Kidney glomerular epithelial cell (primary cell): Measurements from ENCODE around the gene RASA3.
A peak's percentile ranks its signal among the peaks of the same experiment; 100 is the strongest.

ENCODE experiments used
- DNase-seq: peaks from one replicate; lab custom pipeline; 2025; lab: John Stamatoyannopoulos, UW

Gene RASA3

DNA sequence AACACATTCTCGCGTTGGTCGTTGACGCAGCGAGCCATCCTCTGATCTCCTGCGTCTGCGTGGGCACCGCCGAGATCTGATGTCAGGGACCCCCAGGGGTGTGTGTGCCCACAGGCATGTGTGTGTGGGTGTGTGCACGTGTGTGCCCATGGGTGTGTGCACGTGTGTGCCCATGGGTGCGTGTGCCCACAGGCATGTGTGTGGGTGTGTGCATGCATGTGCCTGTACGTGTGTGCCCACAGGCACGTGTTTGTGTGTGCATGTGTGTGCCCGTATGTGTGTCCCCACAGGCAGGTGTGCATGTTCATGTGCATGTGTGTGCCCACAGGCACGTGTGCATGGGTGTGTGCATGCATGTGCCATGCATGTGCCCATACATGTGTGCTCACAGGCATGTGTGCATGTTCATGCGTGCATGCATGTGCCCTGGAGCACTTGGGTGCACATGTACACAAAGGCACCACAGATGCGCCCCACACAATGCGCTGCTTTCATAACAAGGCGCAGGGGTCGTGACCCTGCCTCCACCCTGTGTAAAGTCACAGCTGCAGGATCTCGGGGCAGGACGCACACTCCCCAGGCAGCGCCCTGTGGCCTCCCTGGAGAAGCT is 77.5 kb downstream of the RASA3 start:
- no peak for DNase-seq

DNA sequence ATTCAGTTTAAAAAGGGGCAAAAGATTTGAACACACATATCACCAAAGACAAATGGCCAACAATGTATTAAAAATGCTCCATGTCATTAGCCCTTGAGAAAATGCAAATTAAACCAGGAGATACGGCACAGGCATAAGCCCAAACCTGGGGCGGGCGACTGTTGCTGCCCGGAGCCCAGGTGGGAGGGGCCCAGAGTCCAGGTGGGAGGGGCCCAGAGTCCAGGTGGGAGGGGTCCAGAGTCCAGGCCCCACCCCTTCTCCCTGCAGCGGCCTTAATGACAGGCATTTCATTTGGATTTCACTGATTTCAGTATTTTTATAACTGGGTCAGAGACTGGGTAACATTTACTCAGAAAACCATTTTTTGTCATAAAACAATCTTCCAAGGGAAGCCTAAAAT is 78.2 kb downstream of the RASA3 start:
- no peak for DNase-seq

DNA sequence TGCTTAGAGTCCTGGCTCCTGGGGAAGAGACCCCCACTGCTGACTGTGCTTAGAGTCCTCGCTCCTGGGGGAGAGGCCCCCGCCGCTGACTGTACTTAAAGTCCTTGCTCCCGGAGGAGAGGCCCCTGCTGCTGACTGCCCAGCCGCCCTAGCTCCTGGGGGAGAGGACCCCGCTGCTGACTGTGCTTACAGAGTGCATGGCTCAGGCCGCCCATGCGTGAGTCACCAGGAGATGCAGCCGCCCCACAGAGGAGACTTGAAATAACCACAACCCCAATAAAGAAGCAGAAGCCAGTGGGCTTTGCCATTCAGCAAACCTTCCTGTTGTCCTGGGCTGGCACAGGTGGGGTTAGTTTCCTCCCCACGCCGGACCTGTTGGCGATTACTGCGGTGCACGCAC is 79.4 kb downstream of the RASA3 start:
- no peak for DNase-seq

DNA sequence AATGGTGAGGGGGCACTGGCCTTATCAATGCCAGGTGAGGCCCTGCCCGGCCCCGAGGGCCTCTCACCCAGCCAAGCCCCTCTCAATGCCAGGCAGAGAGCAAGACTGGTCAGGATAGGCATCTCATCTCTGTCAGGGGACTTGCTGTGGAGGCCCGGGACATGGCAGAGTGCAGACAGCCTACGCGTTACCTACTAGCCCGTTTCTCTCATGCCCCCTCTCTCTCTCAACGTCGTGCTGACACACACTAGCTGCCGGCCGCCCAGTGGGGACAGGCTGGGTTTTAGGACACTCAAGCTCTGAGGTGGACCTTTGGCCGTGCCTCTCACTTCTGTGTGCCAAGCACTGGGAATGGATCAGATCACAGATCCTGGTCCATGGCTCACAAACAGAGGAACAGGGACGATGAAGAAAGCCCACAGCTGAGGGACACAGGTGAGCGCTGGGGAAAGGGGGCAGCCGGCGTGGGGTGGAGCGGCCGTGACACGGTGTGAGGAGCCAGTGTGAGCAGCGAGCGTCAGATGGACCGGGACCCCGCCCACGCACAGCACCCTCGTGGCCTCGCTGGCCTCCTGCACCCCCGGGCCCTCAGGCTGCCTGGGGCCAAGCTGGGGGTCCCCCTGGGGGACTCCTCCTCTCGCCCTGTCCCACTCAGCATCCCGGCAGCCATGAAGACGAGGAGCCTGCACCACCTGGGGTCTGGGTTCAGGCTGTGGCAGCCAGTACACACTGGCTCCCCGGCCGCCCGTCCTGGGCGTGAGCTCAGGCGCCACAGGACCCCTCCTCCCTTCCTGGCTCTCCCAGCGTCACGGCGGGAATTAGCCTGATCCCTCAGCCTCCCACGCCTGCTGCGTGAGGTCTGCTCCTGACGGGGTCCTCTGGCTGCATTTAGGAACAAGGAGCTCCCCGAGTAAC is 81.6 kb downstream of the RASA3 start:
- no peak for DNase-seq

DNA sequence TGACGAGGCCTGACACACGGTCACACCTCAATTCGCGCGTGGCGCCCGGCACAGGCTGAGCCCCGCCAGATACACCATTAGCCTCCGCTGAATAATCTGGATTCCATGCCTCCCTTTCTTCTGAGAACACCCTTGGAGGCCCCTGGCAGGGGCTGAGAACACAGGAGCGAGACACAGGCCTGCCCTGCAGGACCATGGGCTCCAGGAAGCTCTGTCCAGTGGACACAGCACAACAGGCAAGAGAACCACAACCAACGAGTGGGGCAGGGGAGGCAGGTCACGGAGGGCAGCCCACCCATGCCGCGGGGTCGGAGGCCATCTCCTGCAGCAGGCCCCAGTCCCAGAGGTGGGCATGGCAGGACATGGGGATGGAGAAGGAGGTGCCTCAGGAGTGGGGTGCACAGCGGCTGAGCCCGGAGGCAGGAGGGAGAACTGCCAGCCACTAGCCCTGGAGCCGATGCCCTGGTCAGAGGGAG is 82.8 kb downstream of the RASA3 start:
- no peak for DNase-seq

DNA sequence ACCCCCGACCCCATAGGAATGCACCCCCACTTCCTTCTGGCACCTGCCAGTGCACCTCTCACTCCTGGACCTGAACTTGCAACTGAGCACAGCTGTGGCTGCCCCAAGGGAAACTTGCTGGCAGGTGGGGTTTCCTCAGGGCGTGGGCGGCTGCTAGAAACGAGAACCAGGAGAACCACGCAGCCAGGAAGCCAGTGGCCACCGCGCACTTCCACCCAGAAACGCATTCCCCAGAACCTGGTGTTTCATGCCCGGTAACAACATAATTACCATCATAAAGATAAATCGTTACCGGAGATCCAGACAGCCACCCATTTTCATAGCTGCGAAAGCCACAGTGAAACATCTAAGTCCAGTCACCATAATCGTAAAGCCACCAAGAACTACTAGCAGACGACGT is 83.4 kb downstream of the RASA3 start:
- no peak for DNase-seq

DNA sequence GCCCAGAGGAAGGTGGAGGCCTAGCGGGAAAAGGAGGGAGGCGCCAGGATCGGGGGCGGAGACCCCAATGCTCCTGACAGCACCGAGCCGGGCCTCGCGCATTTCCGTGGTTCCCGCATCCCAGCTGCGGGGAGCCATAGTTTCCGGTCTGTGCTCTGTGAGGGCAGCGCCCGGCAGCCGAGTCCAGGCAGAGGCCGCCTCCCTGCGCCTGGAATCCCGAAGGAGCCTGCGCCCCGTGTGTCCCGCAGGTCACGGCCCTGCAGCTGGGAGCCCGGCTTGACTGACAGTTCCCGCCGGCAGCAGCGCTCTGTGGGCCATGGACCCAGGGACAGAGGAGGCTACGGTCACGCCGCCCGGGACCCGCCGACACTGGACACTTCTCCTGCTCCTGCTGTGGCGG is 84.0 kb downstream of the RASA3 start:
- no peak for DNase-seq

DNA sequence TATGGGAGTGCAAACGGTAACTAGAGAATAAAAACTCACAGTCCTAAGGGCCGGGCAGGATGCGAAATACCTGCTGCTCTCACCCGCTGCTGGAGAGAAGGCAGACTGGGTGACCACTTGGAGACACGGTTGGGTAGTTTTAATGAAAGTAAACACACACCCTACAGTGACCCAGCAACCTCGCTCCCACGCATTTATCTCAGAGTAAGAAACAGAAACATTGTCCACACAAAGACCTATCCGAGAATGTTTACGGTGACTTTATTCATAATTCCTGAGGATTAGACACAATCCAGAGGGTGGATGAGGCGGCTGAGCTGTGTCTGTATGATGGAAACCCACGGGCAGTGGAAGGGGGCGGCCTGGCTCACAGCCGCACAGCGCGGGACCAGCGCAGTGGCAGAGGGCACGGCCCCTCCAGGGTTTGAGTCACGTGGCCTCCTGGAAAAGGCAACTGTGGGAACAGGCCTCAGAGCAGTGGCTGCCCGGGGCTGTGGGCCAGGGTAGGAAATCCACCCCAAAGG is 85.0 kb downstream of the RASA3 start:
- DNase-seq: peak; percentile 87

DNA sequence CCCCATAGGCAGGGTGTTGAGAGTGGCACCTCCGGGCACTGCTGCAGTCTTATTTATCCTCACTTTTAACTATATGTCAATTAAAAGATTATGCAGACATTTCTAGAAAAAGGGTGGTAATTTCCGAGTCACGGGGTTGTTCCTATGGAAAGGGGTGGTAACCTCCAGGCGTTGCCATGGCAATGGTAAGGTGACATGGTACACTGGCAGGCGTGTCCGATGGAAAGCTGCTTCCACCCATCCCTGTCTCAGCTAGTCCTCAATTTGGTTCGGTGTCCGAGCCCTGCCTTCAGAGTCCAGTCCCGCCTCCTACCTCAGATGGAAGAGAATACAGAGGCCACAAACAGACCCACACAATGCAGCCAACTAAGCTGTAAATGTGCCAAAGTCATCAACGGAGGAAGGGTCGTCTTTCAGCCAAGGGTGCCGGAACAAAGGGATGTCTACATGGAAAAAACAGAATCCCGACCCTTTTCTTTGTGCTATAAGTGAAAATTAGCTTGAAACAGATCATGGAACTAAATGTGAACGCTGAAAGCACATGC is 85.9 kb downstream of the RASA3 start:
- DNase-seq: no peak

DNA sequence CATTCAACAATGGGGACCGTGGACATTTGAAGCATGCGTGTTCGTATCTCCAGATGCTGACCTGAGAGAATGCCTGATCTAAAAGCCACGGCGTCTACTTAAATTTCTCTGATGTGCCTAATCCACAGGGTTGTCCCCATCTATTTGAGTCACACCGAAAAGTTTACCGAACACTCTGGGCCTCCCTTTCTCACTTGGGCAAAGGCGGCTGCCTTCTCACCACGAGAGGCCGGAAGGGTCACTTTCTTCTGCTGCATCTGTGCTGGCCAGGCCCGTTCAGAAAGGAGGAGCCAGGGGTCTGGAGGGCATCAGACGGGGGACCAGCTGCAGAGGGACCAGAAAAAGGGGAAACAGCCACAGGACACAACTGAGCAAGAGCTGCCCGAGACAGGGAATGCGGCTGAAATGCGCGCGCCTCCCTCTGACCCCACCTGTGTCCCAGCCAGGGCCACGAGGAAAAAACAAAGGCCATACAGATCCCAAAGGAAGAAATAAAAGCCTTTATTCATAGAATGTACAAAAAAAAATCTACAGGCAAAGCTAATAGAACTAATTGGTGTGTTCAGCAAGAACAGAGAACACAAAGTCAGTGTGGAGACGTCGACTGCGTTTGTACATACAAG is 87.2 kb downstream of the RASA3 start:
- no peak for DNase-seq

DNA sequence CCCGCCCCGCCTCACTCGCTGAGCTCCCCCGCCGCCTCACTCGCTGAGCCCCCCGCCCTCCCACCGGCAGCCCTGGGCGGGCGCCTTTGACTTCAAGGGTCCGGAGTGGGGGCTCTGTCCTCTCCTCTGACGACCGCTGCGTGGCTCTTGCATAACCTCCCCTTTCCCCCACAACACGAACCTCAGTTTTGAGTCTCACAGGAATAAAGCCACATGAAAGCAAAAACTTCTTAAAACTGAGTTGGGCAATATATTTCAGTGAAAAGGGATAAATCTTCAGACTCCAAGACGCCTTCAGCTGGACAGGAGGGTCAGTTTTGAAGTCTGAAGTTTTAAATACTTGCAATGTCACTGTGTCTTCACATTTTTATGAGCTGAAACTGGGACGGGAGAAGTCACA is 87.9 kb downstream of the RASA3 start:
- DNase-seq: no peak

DNA sequence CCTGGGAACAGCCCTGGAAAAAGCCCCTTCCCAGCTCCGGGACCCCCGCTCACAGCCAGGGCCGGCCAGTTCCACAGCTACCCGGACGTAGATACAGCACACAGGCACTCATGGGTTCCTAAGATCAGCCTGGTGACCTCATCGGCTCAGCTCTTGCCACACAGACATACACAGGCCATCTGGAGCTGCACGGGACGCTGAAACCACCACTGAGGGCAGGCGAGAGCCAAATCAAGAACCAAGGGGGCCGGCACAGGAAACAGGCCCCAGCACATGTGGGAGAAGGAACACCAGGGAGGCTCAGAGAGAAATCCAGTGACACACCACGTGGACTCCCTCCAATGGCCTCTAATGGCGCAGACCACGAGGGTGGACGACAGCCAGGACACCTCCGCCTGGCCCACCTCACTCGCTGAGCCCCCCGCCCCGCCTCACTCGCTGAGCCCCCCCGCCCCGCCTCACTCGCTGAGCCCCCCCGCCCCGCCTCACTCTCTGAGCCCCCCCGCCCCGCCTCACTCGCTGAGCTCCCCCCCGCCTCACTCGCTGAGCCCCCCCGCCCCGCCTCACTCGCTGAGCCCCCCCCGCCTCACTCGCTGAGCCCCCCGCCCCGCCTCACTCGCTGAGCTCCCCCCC is 88.9 kb downstream of the RASA3 start:
- DNase-seq: no peak

DNA sequence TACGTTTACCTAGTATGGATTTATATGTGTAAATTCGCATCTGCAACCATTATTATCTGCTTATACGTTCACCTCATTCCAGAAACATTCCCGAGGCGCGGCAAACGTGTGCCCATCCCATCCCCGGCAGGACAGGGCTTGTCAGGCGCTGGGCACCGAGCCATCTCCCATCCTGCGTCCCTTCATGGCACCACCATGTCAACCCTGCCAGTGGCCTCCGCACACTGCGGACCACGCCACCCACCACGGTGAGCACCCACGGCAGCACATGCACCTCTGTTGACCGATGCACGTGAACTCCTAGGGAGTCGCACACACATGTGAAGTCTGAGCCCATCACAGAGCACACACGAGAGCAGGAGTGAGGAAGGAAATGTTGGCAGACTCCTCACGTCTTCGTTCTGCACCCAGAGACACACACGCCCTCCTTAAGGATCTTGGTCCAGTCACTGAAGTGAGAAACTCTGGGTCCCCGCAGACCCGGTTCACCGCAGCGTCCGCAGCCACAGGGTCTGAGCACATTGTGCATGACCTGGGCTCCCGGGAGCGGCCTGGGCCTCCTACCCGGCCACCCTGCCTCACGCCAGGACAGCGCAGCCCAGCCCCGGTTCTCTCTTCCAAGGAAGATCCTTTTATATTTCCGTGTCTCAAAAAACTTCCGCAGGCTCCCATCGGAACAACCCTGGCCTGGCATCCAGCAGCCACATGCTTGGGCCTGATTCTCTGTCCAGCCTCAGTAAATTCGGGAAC is 90.2 kb downstream of the RASA3 start:
- DNase-seq: no peak

DNA sequence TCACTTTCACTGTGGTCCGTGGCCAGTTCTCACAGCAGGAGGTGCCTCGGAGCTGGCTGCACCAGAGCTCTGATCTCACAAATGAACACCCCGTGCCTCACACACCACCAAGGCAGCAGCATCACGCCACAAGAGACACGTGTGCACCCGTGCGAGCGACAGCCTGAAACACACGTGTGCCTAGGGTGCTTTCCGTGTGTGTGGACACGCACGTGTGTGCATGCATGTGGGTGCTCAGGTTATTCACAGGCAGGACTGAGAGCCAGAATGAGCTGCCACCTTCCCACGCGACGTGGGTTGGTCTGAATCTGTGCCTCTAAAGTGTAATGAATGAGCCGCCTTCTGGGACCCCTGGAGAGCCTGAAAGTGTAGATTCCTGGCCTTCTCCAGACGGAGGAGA is 90.9 kb downstream of the RASA3 start:
- DNase-seq: no peak

DNA sequence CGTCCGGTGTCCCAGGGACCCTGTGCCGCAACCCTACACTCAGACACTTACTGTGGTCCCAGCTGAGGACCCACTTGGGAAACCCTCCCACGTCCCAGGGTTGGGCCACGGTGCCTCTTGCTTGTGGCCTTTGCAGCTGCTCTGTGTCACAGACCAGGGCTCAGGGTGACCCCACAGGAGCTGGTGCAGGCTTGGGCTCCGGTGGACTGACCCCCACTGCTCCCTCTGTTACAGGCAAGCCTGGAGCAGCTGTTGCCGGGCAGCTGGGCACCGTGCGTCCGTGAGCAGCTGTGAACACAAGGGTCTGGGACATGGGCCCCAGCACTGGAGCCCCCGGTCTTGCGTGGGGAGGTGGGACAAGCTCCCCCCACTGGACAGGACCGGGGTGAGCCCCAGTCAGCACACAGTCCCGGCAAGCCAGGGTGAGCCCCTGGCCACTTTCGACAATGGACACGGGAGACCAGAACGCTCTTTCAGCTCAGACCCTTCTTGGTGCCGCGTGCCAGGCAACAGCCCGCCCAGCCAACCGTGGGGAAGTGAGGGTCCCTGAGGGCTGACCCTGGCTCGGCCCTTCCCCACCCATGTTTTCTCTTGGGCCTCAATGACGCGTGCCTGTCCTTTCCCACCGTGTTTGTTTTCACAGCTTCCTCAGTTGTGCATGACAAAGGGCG is 92.8 kb downstream of the RASA3 start:
- no peak for DNase-seq

DNA sequence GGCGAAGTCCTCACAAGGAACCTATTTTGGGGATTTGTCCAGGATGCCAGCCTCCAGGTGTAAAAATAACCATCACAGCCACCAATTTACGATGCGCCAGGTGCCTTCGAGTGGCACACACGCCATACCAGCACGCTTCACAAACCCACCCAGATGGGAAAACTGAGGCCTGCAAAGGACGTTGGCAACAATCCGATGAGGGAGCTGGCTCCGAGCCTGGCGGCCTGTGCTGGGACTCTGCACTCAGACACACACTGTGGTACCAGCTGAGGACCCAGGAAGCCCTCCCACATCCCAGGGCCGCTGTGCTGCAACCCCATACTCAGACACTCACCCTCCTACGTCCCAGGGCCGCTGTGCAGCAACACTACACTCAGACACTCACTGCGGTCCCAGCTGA is 93.5 kb downstream of the RASA3 start:
- DNase-seq: no peak

DNA sequence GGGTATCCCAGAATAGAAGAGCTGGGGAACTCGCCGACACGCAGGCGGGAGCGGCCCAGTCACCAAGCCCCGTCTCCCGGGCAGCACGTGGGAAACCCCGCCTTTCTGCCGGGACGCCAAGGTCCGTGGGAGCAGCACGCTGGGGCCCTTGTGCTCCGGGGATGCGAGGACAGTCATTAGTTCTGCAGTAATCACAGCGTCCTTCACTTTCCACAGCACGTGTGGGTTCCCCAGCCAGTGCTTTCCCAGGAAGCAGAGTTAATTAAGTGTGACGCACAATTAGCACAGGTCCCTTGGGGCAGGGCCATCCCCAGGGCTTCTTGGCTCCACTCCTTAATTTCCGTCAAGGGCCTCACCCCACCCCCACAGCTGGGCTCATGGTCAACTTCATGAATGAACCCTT is 94.2 kb downstream of the RASA3 start:
- DNase-seq: no peak

DNA sequence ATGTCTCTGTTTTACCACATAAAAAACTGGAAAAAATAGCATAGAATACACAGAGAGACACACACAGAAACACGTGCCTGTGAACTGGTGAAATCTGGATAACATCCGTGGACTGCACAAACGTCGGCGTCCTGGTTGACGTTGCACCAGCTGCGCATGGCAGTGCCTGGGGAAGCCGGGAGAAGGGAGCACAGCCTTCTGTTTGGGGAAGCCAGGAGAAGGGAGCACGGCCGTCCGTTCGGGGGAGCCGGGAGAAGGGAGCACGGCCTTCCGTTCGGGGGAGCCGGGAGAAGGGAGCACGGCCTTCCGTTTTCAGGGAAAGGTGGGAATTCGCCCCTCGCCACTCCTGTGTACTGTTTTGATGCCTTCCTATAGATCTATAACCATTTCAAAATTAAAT is 94.7 kb downstream of the RASA3 start:
- no peak for DNase-seq

DNA sequence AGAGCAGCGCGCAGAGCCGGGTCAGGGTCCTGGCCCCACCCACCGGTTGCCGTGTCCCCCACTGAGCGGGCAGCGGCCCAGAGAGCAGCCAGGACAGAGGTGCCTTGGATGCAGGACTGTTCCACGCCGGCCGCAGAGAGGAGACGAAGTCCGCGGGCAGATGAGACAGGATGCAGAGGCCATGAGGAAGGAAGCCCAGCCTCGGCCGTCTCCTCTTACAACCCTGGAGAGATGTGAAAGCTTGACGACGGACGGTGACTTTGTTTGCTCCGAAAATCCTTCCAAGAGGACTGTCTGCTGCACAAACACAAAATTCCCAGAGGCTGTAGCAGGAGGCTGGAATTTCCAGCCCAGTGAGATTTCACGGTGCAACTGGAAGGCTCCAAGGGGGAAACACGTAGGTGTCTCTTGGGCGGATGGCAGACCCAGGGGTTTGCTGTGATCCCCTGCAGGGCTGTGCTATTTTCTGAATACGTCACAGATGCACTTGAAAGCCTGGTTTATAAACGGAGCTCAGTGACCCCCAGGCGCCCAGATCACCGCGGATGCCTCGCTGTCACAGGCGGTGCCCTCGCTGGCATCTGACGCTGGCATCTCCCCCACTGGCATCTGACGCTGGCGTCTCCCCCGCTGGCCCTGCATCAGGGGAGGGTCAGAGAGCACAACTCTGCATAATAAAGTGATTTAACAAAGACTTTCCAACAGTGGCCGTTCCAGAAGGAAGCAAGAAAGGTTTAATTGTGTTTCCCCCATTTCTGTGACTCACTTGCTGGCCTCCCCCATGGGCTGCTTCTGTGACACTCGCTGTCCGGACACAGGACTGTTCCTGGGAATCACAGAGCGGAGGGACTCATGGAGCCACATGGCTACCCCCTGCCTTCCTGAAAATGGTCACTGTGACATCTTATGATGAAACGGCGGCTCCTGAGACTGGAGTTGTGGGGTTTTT is 96.6 kb downstream of the RASA3 start:
- peak; percentile 58 for DNase-seq

DNA sequence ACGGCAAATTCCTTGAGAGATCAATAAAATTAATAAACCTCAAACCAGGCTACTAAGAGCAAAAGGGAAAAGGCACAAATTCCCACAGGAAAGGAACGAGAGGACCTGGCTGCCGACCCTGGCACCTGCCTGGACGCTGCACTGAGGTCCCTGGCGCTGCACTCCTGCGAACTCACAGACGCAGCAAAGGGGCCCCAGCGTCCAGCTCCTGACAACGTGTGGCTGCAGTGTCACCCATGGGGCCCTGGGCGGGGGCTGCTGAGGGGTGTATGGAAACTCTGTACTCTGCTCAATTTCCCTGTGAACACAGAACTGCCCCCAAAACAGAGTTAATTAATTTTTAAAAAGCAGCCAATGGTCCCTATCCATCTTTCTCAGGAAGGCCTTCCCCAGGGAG is 97.2 kb downstream of the RASA3 start:
- no peak for DNase-seq
